ENCODE results near the gene SCN9A.

Gene SCN9A

DNA sequence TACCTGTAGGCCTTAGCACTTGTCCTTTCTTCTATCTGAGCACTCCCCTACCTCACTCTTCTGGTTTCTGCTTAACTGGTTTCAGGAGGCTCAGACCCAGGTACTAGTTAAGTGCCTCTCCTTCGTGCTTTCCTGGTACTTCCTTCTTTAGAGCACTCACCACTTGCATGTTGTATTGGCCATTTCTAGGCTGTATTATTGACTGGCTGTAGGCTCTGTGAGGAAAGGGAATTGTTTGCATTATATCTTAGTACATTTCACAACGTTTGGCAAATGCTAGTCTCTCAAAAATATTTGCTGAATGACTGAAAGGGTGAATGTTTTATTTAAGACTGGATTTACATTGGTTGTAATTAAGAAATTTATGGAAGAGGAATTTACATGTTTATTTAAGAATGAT lies 212.0 kb downstream of the SCN9A start:
- no peak for DNase-seq

DNA sequence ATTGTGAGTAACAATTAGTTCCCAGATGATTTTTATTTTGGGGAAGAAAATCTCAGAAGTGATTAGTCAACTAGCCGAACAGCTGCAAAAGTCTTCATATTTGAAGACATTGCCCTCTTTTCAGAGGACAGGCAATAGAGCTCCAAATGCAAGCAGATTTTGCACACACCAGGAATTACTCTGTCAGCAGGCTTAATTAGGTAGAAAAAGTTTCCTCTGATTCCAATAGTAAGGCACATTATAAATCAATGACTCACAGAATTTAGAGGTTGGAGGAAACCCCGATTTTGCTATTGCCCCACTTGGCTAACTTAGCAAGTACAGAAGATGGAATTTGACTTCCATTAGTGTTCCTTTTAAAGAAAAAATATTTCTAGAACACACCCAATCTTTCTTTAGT lies 217.2 kb downstream of the SCN9A start:
- no peak for DNase-seq

DNA sequence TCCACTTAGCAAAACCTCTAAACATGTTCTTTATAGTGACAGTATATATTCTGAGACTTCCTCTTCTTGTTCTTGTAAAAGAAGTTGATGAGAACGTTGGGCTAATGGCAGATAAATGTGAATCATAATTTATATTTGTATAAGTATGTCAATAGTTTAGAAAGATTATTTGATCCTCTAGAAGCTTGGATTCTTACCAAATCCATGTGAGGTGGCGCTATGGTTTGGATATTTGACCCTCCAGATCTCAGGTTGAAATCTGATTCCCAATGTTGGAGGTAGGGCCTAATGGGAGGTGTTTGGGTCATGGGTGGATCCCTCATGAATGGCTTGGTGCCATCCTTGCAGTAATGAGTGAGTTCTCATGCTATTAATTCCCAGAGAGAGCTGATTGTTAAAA lies 218.2 kb downstream of the SCN9A start:
- no peak for DNase-seq

DNA sequence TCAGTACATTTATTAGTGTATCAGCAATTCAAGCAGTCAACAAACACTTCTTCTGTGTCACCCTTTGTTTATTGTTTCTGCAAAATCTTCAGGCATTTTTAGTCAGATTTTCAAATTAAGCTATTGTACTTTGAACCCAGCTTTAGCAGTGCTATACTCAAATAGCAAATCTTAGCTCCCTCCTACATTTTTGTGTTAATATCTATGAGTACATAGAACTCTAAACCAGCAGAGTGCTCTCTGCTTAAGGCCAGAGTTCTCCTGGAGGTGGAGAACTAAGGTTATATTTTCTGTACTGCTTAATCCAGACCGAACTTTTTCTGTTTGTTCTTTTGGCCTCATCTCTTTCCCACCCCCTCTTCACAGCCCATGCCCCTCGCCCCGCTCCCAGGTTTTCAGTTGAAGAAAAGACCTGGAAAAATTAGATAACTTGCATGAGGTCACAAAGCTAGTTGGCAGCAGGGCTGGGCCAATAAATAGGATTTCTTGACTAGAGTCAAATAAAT lies 218.7 kb downstream of the SCN9A start:
- DNase-seq, result no peak

DNA sequence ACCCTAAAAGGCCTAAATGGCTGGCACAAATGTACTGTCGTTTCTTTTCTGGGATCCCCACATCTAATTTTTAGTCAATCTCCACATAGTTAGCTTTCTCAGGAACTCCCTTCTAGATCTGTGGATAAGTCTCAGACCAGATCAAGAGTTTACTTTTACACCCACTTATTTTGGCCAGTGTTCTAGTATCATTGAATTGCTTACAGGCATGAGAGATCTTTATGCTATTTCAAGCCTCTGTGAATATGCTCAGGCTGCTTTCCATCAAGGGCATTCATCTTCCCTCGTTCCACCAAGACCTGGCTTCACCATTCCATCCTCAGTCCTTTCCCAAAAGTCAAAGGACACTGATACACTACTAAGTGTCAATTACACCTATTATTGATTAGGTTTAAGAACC lies 220.2 kb downstream of the SCN9A start:
- DNase-seq, result no peak

DNA sequence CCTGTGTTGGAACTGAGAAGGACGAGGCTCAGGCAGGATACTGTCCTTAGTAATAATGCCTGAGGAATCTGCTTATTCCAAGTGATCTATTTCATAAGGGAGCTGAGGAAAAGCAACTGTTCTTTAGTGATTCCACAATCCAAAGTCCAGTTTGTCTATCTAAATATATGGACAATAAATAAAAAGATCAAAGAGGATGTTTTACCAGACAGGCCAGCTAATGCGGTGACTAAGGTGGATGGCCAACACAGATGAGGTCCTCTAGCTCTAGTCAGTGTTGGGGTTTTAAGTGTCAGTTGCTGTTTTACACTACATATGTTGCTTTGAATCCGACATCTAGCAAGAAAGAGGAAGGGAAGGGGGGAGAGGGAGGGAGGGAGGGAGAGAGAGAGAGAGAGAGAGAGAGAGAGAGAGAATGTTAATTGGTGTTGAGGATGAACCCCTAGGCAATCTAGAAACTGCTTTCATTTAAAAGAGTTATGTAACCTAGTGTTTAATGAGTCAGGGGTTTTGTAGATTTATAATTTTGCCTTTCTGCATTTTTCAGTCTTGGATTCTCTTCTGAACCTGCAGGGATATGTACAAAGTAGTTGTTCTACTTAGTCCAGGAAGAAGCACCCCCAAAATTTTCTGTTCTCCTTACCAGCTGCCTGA lies 220.9 kb downstream of the SCN9A start:
- no peak for DNase-seq

DNA sequence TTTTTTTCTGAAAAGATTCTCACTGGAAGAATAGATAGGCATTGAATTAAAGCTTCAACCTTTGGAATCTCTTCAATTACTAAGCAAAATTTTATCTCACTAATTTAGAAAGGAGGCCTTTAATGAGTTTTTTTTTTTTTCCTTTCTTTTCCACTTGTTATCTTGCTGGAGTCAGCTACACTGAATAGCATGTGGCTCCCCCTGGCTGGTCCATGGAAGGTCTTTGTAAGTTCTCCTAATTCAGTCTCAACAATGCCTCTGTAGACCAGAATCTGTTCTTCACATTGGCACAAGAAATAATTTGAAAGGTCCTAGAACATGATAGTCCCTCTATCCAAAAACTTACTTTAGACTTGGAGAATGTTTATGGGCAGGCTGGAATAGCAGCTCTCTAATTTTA lies 223.7 kb downstream of the SCN9A start:
- no peak for DNase-seq

DNA sequence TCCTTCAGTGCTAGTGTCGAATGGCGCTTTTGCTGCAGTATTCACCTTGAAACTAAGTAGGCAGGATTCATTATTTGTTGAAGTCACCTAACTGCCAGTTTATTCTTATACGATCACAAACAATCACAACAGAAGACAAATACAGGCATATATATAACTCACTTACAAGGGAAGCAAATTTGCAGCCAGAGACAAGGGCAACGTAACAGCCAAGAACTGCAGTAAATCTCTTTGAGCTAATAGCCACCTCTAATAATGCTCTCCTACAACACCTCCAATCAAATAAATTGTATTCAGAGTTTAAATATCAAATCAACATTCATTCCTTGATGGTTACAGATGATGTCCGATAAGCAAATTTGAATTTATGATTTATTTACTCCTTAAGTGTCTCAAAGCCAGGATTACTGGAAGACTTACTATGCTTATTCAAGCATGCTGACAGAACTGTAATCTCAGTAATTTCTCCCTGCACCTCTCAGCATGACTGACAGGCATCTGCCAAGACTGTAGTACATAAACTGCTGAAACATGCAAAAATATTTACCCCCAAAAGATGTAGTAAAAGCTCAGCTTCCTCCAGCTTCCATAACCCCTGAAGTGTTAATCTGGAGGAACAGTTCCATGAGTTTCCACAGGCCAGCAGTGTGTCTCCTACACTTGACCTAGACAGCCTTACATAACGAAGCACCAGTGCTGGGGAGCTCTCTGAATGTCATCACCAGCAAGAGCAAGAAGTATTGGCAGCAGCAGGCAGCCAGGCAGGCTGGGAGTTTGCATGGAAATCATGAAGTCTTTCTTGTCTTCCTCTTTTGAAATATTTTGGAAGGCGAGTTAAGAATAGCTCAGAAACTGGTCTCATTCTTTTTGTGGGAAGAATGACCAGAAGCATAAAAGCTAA lies 227.0 kb downstream of the SCN9A start:
- no peak for DNase-seq

DNA sequence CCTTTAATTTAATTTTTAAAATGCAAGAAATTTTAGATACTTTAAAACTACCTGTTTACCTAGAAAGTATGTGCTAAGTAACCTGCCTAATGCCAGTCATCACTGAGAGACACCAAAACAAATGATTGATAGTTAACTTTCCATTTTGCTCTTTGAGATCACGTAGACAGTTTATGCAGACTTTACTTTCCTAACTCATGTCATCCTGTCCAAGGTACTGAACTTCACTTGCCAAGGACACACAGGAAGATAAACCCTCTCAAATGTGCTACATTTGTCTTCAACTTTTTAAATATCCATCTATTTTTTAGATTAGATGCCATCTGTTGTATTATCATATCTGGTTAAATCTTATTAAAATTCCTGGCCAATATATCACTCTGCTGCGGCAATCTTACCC lies 227.9 kb downstream of the SCN9A start:
- DNase-seq, result no peak
